PC-9 (cell line): ENCODE measurements around the gene PCDHGA10. TPM values are rescaled to one million over a fixed set of nuclear protein-coding genes. Genes with fewer than 3 reads are reported as not detected.
"Not testable (repeated sequence)": the region's sequence is repeated elsewhere in the genome, so short reads cannot be mapped to it uniquely, and the experiment has no call there.

Source experiments
- BruUV-seq: library from RNA; stranded (reverse); fragments of 400-500 nt; replicated peaks from 2 replicates; lab custom pipeline; 2021; lab: Mats Ljungman, UMichigan
- CTCF ChIA-PET: fragments of 300-600 bp; sonication (Branson Sonifier 250); formaldehyde crosslinking; loops from one replicate; lab custom pipeline; 2022; ENCODE audit warnings: antibody characterized with exemption; lab: Charles Lee
- POLR2A ChIA-PET: fragments of 300-600 bp; sonication (Branson Sonifier 250); formaldehyde crosslinking; loops from one replicate; lab custom pipeline; 2022; ENCODE audit warnings: antibody characterized with exemption; ENCODE audit not compliant: unreplicated experiment; lab: Charles Lee
- DNase-seq, 2 experiments: peaks; one replicate each; pipeline versions ENCODE4 v3.0.0 to v3.0.0-alpha.2; 2015 to 2022; ENCODE audit warnings: mixed read lengths in 1 of 2
- H2AFZ ChIP-seq: fragments of 200-600 bp; sonication (generic); 2 replicates; pipeline ENCODE4 v1.8.1; 2017; ENCODE audit warnings: antibody characterized with exemption
- H3F3A ChIP-seq: fragments of 200-600 bp; sonication (generic); 2 replicates; pipeline ENCODE4 v1.8.1; 2017; ENCODE audit warnings: antibody characterized with exemption, mild to moderate bottlenecking, low read depth; ENCODE audit not compliant: insufficient read depth
- H3K27ac ChIP-seq: fragments of 200-600 bp; sonication (generic); 2 replicates; pipeline ENCODE4 v1.6.1; 2016; ENCODE audit warnings: mixed run types
- H3K27me3 ChIP-seq: fragments of 200-600 bp; sonication (generic); 2 replicates; pipeline ENCODE4 v1.6.1; 2016; ENCODE audit warnings: low read depth, mixed run types; ENCODE audit not compliant: insufficient read depth
- H3K36me3 ChIP-seq: fragments of 200-600 bp; sonication (generic); 2 replicates; pipeline ENCODE4 v1.6.1; 2016; ENCODE audit warnings: low read depth, mixed run types
- H3K4me1 ChIP-seq: fragments of 200-600 bp; sonication (generic); replicated peaks from 2 replicates; pipeline ENCODE4 v1.6.1; 2016; ENCODE audit warnings: mixed run types; ENCODE audit not compliant: insufficient read depth
- H3K4me2 ChIP-seq: fragments of 200-600 bp; sonication (generic); 2 replicates; pipeline ENCODE4 v1.6.1; 2017; ENCODE audit warnings: mixed run types
- H3K4me3 ChIP-seq: fragments of 200-600 bp; sonication (generic); 2 replicates; pipeline ENCODE4 v1.6.1; 2016; ENCODE audit warnings: mixed run types
- H3K79me2 ChIP-seq: fragments of 200-600 bp; sonication (generic); 2 replicates; pipeline ENCODE4 v1.6.1; 2017; ENCODE audit warnings: low read depth, mixed run types
- H3K9me2 ChIP-seq: fragments of 200-600 bp; sonication (generic); 2 replicates; pipeline ENCODE4 v1.8.1; 2017; ENCODE audit warnings: mild to moderate bottlenecking; ENCODE audit not compliant: insufficient read depth
- H3K9me3 ChIP-seq: fragments of 200-600 bp; sonication (generic); 2 replicates; pipeline ENCODE4 v1.8.1; 2016; ENCODE audit warnings: low read depth; ENCODE audit not compliant: insufficient read depth
- H4K20me1 ChIP-seq: fragments of 200-600 bp; sonication (generic); 2 replicates; pipeline ENCODE4 v1.8.1; 2017; ENCODE audit not compliant: insufficient read depth
- EZH2 ChIP-seq: fragments of 200-600 bp; sonication (generic); IDR thresholded peaks from 2 replicates; pipeline ENCODE4 v1.8.0; 2017; ENCODE audit warnings: antibody characterized with exemption, low read depth
- intact Hi-C: fragments of 100-400 bp; cut with micrococcal nuclease; formaldehyde crosslinking; loops from one replicate; pipeline ENCODE4 v1.10.0; 2022; ENCODE audit not compliant: unreplicated experiment
- total RNA-seq: library from RNA; stranded (reverse); gene quantifications from 2 replicates; pipeline ENCODE4 v1.2.3, GENCODE V29; 2021
- TF ChIP-seq, protein P1 (sequence below): fragments of 200-600 bp; sonication (generic); conservative IDR thresholded peaks from 2 replicates; pipeline ENCODE4 v1.6.1; 2017; ENCODE audit warnings: mixed run types, antibody characterized with exemption, mild to moderate bottlenecking, moderate library complexity

PCDHGA10 gene
- total RNA-seq, 1 experiment from 2014 or later: 0.13 TPM

DNA sequence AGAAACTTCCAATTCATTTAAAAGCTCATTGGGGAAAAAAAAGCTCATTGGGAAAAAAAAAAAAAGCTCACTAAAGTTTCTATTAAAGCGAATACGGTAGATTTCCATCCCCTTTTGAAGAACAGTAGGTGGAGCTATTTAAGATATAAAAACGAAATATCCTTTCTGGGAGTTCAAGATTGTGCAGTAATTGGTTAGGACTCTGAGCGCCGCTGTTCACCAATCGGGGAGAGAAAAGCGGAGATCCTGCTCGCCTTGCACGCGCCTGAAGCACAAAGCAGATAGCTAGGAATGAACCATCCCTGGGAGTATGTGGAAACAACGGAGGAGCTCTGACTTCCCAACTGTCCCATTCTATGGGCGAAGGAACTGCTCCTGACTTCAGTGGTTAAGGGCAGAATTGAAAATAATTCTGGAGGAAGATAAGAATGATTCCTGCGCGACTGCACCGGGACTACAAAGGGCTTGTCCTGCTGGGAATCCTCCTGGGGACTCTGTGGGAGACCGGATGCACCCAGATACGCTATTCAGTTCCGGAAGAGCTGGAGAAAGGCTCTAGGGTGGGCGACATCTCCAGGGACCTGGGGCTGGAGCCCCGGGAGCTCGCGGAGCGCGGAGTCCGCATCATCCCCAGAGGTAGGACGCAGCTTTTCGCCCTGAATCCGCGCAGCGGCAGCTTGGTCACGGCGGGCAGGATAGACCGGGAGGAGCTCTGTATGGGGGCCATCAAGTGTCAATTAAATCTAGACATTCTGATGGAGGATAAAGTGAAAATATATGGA, 17.7 kb downstream of the PCDHGA10 start, which contains the start of gene PCDHGA12:
PCDHGA12 (plus strand) TSS at position 176 of the 782 bp plus-strand sequence; CDS start at position 429, 253 bp downstream.
- DNase-seq: peak in 1 of 2 experiments; percentile 9
- ChIA-PET POLR2A (interaction anchor here (0.6 kb wide), 1 partner anchor 43 kb away, joined by 3 read pairs; no protein-coding TSS in a partner anchor), CTCF (interaction anchor here (0.6 to 1.0 kb wide), 5 partner anchors 45 to 312 kb away, joined by 3 to 6 read pairs (median 4); no protein-coding TSS in a partner anchor)
- H3K27ac ChIP-seq: no peak within 1 kb of the TSS
- 0 out of 2 replicates have a peak, but pooled peaks cover 3% of the 10 kb centered on the region for H3K9me3 ChIP-seq
- no peaks in the 10 kb centered on the region for H3K79me2 ChIP-seq
- TF ChIP-seq, protein P1, sequence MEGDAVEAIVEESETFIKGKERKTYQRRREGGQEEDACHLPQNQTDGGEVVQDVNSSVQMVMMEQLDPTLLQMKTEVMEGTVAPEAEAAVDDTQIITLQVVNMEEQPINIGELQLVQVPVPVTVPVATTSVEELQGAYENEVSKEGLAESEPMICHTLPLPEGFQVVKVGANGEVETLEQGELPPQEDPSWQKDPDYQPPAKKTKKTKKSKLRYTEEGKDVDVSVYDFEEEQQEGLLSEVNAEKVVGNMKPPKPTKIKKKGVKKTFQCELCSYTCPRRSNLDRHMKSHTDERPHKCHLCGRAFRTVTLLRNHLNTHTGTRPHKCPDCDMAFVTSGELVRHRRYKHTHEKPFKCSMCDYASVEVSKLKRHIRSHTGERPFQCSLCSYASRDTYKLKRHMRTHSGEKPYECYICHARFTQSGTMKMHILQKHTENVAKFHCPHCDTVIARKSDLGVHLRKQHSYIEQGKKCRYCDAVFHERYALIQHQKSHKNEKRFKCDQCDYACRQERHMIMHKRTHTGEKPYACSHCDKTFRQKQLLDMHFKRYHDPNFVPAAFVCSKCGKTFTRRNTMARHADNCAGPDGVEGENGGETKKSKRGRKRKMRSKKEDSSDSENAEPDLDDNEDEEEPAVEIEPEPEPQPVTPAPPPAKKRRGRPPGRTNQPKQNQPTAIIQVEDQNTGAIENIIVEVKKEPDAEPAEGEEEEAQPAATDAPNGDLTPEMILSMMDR: no peak
- TF ChIP-seq EZH2: no peak
- H3K9me2 ChIP-seq: no peaks in the 10 kb centered on the region
- H3K4me1 ChIP-seq: no peaks in the 10 kb centered on the region
- peaks cover 28% of the 10 kb centered on the region for H3K27me3 ChIP-seq
- H4K20me1 ChIP-seq: no peaks in the 10 kb centered on the region
- H3K4me2 ChIP-seq: no peak within 1 kb of the TSS
- no peak within 1 kb of the TSS for H3K4me3 ChIP-seq
- H3K36me3 ChIP-seq: no peaks in the 10 kb centered on the region
- intact Hi-C loops: no loop called here
- no TSS peak for BruUV-seq
- H2AFZ ChIP-seq: no peak within 1 kb of the TSS
- H3F3A ChIP-seq: no peaks in the 10 kb centered on the region

DNA sequence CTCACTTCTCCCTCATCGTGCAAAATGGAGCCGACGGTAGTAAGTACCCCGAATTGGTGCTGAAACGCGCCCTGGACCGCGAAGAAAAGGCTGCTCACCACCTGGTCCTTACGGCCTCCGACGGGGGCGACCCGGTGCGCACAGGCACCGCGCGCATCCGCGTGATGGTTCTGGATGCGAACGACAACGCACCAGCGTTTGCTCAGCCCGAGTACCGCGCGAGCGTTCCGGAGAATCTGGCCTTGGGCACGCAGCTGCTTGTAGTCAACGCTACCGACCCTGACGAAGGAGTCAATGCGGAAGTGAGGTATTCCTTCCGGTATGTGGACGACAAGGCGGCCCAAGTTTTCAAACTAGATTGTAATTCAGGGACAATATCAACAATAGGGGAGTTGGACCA, 18.5 kb downstream of the PCDHGA10 start:
- DNase-seq: no peak
- no TSS peak for BruUV-seq
- H3K9me3 ChIP-seq: 0 out of 2 replicates have a peak, but pooled peaks cover 3% of the 10 kb centered on the region
- CTCF ChIA-PET: interaction anchor here (0.6 kb wide), 1 partner anchor 313 kb away, joined by 6 read pairs; no protein-coding TSS in a partner anchor
- no peaks in the 10 kb centered on the region for H3F3A ChIP-seq
- no peak overlapping the region for H3K27ac ChIP-seq
- H2AFZ ChIP-seq: no peak overlapping the region
- no peaks in the 10 kb centered on the region for H3K4me1 ChIP-seq
- TF ChIP-seq, protein P1: no peak
- no peak for TF ChIP-seq EZH2
- H3K36me3 ChIP-seq: no peaks in the 10 kb centered on the region
- no peak overlapping the region for H3K4me3 ChIP-seq
- H4K20me1 ChIP-seq: no peaks in the 10 kb centered on the region
- POLR2A ChIA-PET: no interaction called here
- H3K9me2 ChIP-seq: no peaks in the 10 kb centered on the region
- H3K4me2 ChIP-seq: no peak overlapping the region
- peaks cover 27% of the 10 kb centered on the region for H3K27me3 ChIP-seq
- intact Hi-C loops: no loop called here
- H3K79me2 ChIP-seq: no peaks in the 10 kb centered on the region

DNA sequence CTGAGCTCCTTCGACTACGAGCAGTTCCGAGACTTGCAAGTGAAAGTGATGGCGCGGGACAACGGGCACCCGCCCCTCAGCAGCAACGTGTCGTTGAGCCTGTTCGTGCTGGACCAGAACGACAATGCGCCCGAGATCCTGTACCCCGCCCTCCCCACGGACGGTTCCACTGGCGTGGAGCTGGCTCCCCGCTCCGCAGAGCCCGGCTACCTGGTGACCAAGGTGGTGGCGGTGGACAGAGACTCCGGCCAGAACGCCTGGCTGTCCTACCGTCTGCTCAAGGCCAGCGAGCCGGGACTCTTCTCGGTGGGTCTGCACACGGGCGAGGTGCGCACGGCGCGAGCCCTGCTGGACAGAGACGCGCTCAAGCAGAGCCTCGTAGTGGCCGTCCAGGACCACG, 19.5 kb downstream of the PCDHGA10 start:
- H3K4me2 ChIP-seq, H4K20me1 ChIP-seq, H3K27ac ChIP-seq, H3F3A ChIP-seq, H3K4me3 ChIP-seq, BruUV-seq, H2AFZ ChIP-seq, H3K4me1 ChIP-seq, intact Hi-C loops, POLR2A ChIA-PET, H3K36me3 ChIP-seq, DNase-seq, H3K9me3 ChIP-seq, H3K79me2 ChIP-seq, CTCF ChIA-PET, H3K9me2 ChIP-seq: not testable (repeated sequence)
- H3K27me3 ChIP-seq: peaks cover 20% of the 10 kb centered on the region; the same call in 1 of the 2 replicates

DNA sequence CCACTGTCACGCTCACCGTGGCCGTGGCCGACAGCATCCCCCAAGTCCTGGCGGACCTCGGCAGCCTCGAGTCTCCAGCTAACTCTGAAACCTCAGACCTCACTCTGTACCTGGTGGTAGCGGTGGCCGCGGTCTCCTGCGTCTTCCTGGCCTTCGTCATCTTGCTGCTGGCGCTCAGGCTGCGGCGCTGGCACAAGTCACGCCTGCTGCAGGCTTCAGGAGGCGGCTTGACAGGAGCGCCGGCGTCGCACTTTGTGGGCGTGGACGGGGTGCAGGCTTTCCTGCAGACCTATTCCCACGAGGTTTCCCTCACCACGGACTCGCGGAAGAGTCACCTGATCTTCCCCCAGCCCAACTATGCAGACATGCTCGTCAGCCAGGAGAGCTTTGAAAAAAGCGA, 19.9 kb downstream of the PCDHGA10 start:
- CTCF ChIA-PET, H3K9me2 ChIP-seq, H3K4me1 ChIP-seq: not testable (repeated sequence)

More for the DNA sequence above, 19.9 kb downstream of the PCDHGA10 start:
- intact Hi-C loops, POLR2A ChIA-PET, H2AFZ ChIP-seq, H3K79me2 ChIP-seq, H3K36me3 ChIP-seq, H3K4me2 ChIP-seq, H3K4me3 ChIP-seq, H3K9me3 ChIP-seq, DNase-seq, H3F3A ChIP-seq, BruUV-seq, H4K20me1 ChIP-seq, H3K27ac ChIP-seq: not testable (repeated sequence)
- H3K27me3 ChIP-seq: peaks cover 20% of the 10 kb centered on the region; the same call in 1 of the 2 replicates
